GM19351 (cell line): ENCODE data around the gene ATP8B1.
"Not testable (repeated sequence)": the region's sequence is repeated elsewhere in the genome, so short reads cannot be mapped to it uniquely, and the experiment has no call there.

Source experiments
- ATAC-seq: cut with Tn5 transposase; IDR thresholded peaks from one replicate; pipeline ENCODE4 v1.9.1; 2021; ENCODE audit warnings: mild to moderate bottlenecking, moderate library complexity; ENCODE audit not compliant: unreplicated experiment

The ATP8B1 gene

DNA sequence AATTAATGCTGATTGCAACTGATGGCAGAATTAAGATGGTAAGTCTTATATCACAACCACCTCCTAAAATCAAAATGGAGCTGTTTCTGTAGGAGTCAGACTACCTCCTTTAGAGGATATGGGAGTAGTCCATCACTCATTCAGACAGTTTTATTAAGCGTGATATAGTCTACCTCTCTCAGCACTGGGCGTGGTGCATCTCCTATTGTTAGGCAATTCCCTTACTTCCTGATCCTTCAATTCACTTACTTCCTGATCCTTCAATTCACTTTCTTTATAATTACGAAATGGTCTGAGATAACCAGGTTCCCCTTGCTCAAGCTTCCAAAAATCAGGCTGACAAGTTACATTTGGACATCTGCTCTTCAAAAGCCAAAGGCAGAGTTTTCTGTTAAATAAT is 31.9 kb downstream of the ATP8B1 start:
- ATAC-seq, result no peak

DNA sequence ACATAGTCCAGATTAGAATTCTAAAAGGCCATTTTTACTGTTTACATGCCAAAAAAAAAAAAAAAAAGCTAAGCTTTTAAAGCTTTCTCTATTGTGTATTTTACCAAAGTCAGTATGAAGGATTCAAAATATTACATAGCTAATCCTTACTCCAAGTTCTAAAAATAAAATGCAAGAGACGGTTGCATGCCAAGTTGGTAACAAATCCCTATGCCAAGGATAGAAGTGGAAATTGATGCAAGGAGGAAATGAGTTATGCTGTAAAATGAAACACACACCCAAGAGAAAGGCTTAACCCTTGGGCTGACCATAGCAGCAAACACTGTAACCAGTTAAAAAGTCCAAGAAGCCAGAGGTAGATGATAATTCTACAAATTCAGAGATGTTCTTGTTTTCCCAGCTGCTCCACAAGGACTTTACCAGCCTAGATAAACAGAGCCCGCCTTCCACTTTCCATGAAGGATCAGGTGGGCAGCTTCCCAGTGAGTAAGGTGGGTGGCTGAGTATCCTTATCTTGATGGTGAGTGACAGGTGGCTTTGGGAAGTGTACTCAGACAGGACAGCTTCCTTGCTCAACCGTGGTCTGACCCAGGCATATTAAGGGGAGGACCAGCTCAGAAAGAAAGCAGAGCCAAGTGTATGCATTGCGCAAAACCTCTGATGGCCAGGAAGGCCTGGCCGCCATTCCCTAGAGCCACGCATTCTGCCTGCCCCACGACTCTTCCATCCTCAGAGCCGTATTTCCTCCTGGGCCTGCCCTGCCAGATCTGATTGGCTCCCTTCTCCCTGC is 34.4 kb downstream of the ATP8B1 start:
- no peak for ATAC-seq

DNA sequence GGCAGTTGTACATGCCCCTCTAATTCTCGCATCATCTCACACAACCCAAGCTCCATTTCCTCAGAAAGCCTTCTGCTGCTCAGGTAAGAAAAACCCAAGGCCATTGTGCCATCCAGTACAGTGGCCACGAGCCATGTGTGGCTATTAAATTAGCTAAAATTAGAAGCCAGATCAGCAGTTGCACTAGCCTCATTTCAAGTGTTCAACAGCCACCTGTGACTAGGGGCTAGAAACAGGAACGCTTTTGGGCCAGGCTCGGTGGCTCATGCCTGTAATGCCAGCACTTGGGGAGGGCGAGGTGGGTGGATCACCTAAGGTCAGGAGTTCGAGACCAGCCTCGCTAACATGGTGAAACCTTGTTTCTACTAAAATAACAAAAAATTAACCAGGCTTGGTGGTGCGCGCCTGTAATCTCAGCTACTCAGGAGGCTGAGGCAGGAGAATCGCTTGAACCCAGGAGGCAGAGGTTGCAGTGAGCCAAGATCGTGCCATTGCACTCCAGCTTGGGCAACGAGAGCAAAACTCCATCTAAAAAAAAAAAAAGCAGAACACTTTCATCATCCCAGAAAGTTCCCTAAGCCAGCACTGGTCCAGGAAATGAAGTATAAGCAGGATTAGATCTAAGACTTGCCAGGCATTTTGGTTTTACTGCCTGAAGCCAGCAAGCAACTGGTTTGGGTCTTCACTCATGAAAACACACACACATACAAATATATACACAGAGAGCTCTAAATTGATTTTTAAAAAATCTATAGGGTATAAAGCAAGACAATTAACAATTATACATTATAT is 35.7 kb downstream of the ATP8B1 start:
- no peak for ATAC-seq

DNA sequence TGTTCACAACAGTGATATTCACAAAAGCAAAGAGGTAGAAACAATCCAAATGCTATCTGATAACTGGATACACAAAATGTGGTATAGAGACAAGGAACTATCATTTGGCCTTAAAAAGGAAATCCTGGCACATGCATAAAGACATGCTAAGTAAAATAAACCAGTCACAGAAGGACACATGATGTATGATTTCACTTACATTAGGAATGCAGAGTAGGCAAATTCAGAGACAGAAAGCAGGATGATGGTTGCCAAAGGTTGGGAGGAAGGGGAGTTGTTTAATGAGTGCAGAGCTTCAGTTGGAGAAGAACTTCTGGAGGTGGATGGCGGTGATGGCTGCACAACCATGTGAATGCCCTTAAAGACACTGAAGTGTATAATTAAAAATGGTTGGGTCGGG is 38.1 kb downstream of the ATP8B1 start:
- no peak for ATAC-seq

DNA sequence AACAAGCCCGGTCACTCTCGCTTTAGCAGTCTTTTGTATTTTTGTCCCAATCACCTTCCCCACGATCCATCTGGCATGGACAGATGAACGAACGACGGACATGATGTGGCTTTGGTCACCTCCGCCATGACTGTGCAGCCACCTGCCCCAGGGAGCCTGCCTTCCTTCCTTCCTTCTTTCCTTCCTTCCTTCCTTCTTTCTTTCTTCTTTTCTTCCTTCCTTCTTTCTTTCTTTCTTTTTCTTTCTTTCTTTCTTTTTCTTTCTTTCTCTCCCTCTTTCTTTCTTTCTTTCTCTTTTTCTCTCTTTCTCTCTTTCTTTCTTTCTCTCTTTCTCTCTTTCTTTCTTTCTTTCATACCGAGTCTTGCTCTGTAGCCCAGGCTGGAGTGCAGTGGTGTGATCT is 39.0 kb downstream of the ATP8B1 start:
- no peak for ATAC-seq

DNA sequence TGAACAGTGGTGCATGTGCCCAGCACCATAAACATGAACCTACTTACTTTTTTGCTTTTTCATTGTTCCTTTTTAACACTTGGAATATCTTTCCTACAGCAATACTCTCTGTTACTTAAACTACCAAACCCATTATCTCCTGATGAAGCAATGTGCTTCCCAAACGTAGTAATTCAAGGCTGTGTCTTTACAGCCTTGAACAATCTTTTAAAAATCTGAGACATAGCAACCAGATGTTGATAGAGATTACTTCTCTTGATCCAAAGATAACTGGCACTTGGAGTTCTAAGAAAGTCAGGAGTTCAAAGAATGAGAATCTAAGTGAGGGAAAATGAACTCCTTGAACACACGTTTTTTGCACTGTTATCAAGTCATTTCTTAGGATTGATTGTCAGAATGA is 40.4 kb downstream of the ATP8B1 start:
- ATAC-seq, result no peak

DNA sequence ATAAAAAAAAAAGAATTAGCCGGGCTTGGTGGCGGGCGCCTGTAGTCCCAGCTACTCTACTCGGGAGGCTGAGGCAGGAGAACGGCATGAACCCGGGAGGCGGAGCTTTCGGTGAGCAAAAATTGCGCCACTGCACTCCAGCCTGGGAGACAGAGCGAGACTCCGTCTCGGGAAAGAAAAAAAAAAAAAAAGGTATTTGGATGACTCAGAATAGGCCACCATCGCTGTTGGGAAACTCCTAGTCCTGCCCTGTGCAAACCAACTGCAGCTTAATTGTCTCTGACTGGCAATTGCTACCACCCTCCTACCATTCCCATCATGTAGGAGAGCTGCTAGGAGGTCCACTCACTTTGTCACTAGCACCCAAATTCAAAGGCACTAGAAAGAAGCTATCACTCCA is 43.5 kb downstream of the ATP8B1 start:
- ATAC-seq, result no peak

DNA sequence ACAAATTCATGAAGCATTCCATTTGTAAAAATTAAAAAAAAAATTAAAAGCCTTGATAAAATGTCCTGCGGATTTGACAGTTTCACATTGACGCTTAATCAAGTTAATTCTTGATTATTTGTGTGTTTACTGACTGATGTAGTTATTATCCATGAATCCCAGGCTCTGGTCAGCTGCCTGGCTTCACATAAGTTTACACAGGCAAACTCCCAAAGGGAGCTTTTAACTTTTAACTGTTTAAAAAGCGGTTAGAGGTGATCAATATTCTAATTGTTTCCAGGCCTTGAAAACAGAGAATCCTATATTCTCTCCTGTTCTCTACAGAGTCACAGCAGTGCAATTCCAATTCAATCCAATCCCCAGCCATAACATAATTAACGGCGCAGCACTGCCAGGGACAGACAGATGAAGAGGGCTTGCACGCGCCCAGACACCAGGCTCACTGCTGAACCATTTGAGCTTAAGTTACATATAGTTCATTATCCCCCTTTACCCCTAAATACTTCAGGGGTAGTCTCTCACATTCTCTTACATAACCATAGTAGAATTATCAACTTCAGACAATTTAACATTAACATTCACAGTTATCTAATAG is 47.5 kb downstream of the ATP8B1 start:
- no peak for ATAC-seq

DNA sequence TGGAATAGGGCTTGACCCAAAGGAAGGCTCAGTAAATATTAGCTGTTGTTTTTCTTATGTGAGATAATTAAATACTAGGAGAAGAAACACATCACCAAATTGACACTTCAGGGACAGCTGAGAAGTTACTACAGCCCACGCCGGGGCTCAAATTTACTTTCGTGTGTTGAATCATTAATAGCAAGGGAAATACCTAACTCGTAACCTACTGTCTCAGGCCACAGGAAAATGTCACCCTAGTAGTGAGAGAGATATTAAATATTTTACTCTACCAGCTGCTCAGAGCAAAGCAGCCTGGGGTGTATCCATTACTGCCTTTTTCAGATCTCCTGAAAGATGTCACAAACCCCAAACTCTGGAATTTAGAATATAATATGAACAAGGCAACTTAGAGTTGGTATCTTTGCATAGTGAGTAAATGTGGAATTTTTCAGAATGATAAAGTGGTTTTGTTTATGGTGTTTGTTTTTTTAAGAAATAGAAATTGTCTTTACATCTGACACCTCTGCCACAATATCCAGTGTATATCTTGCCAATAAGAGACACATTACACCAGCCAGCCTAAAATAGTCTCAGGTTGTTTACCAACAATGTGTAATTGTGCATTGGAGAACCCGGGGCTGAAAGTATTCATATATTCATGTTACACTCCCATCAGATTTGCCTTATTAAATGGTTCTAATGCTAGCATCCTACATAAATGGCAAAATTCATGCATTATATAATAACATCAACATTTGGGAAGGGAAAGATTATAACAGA is 48.4 kb downstream of the ATP8B1 start:
- ATAC-seq, result peak; percentile 88

DNA sequence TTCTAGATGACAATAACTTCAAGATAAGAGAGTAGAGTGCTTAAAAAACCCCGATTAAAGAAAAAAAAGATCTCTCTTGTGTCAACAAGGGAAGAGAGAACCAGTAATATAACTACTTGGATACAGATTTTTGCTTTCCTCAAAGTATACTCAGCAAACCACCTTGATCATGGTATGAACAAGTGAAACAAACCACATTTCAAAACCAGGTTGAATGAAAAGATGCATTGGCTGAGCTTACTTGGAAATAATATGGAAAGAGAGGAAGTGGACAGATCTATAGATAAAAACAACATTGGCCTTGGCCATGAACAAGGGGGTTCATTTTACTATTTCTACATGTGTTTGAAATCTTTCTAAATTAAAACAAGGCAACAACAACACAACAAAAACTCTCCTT is 50.1 kb downstream of the ATP8B1 start:
- ATAC-seq, result no peak

DNA sequence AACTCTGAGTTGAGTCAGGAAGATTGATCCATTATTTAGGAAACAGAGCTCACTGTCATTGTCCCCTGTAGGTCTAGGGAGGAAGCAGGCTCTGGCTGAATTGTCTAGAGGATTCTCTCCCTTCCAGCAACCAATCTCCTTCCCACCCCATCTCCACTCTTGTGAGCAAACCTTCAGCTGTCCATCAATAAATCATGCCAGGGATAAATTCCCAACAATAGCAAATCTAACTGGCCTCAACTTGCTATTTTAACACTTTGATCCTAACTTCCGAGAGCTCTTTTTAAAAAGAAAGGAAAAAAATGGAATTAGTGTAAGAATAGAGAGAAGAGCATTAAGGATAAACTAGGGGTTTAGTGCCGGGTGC is 53.5 kb downstream of the ATP8B1 start:
- ATAC-seq, result no peak

DNA sequence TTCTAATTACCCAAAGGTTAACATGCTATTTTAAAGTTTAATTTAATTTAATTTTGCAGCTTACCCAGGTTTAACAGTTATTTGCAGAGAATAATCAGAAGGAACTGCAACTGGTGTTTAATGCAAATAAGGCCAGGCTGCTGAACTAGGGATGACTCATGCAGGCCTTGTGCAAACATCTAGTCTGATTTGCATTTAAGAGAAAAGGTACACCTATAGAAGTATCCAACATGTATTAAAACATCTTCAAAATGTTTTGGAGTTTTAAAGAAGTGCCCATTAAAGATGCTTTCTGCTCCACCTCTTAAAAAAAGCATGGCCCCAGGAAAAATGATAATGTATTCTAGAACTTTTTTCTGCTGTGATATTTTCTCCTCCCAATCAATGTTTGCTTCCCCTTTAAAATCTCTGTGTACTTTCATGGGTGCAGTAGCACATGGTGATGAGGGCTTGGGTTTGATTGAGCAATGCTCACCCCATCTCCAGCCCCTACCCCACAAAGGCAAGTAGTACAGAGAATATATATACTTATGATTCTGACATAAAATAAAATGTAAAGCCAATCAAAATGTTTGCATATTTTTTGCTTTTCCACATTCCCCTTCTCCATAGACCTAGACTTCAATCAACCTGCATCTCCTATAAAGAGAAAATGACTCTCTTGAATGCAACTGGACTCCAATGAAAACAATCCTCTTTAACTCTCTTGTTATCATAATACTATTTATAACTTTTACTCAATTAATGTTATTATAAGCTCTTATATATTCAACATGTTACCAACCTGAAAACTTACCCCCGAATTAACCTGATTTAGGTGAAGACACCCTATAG is 54.1 kb downstream of the ATP8B1 start:
- peak; percentile 99 for ATAC-seq

DNA sequence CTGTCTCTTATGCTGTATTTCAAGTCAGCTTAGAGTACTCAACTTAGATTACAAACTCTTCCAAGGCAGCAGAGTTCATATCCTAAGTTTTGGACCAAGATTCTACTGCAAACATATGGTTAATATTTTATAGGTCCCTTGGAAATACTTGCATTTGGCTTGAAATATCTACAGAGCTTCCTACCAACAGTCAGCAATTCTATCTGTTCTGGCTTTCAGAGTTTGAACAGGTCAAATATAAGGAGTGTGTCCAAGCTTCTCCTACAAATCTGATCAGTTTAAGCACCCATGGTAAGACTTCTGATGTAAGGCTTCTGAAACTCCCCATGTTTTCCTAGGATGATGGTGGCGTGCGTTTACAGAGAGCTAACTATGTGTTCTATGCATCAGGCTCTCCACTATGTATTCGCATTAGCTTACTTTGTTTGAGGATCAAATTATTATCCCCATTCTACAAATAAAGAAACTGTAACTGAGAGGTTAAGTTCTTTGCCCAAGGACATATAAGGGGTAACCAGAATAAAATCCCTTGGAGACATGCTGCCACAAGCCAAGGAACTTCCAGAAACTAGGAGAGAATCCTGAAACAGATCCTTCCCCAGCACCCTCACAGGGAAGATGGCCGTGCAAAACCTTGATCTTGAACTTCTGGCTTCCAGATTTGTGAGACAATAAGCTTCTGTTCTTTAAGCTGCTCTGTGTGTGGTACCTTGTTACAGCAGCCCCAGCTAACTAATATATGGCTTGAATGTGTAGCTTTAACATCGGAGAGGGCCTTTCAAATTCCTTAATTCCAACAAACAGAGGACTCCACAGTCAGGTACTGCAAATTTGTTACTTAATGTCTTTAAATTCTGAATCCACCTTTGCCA is 55.1 kb downstream of the ATP8B1 start:
- no peak for ATAC-seq

DNA sequence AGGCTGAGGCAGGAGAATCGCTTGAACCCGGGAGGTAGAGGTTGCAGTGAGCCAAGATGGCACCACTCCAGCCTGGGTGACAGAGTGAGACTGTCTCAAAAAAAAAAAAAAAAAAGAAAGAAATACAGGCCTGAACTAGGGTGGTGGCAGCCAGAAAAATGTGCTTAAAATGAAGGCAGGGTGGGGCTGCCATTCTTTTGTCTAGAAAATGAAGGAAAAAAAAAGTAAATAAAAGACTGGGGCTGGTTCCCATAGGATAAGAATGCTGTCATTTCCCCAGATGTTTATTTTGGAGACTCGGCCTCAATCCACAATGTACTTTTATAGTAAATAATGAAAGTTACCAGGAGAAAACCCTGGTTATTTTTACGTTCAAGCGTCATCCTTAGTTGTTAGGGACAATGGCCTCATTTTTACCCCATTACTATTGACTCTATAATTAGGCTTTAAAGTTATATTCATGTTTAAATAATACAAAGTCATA is 58.9 kb downstream of the ATP8B1 start:
- no peak for ATAC-seq

DNA sequence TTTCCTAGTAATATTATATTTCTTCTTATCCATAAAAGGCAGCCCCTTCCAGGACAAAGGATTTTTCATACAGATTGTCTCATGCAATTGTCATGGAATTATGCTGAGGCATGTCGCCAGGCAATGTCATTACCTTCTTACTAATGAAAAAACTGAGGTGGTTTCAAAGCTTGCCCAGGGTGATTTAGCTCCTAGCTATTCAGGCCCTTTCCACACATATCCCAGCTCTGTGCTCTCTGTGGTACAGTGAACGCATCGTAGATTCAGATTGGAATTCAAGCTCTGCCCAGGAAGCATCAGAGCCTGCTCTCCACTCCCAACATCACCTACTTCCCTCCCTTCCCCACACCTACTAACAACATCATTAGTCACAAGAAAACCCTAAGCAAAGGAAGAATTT is 60.1 kb downstream of the ATP8B1 start:
- ATAC-seq, result no peak

DNA sequence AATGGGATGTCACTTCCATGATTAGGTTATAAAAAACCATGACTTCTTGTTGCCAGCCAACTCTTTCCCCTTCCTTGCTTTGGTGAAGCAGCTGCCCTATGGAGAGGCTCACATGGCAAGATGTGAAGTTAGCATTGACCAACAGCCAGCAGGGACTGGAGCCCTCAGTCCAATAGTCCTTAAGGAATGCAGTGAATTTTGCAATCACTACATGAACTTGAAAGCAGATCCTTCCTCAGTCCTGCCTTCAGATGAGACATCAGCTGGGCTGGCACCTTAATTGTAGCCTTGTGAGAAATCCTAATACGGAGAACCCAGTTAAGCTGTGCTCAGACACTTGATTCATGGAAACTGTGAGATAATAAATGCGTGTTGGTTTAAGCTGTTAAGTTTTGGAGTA is 61.8 kb downstream of the ATP8B1 start:
- ATAC-seq, result no peak

DNA sequence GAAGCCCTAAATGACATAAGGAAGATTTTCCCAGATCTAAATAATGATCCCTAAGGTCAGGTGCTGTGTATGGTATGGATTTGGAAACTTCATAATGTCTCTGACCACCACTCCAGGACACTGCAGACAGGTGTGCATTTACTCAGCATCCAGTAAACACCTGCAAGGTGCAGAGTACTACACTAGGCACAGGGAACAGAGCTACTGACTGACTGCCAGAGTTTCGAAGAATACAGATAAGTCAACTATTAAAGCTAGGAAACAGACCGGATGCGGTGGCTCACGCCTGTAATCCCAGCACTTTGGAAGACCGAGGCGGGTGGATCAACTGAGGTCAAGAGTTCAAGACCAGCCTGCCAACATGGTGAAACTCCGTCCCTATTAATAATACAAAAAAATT is 65.0 kb downstream of the ATP8B1 start:
- no peak for ATAC-seq

DNA sequence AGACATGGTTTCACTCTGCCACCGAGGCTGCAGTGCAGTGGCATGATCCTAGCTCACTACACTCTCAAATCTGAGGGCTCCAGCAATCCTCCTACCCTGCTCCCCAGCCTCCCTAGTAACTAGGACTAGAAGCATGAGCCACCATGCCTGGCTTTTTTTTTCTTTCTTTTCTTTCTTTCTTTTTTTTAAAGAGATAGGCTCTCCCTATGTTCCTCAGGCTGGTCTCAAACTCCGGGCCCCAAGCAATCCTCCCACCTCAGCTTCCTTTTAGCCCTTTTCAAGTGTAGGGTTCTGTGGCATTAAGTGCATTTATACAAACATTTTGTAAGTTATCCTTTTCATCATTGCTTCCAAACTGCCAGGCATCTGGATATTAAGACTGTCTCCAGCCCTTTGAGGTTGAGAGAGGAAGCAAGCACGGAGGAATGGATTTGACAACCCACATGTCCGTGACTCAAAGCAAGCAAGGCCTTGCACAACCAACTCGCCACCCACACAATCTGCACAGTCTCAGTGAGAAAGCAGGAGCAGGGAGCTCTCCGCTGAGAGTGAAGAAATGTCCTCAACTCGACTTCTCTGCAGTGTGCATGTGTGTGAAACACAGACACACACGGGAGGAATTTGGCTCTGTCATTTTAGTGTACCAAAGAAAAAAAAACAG is 65.6 kb downstream of the ATP8B1 start:
- no peak for ATAC-seq

DNA sequence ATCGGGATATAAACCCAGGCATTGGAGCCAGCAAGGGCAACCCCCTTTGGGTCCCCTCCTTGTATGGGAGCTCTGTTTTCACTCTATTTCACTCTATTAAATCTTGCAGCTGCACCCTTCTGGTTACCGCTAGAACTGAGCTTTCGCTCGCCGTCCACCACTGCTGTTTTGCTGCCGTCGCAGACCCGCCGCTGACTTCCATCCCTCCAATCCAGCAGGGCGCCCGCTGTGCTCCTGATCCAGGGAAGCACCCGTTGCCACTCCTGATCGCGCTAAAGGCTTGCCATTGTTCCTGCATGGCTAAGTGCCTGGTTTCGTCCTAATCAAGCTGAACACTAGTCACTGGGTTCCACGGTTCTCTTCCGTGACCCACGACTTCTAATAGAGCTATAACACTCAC is 68.1 kb downstream of the ATP8B1 start:
- not testable (repeated sequence) for ATAC-seq
